Caco-2 (cell line): ENCODE measurements around the gene PARD3. TPM values are rescaled to one million over a fixed set of nuclear protein-coding genes. Genes with fewer than 3 reads are reported as not detected.

Source experiments
- BruUV-seq: library from RNA; stranded (reverse); fragments of 400-500 nt; replicated peaks from 2 replicates; lab custom pipeline; 2021; lab: Mats Ljungman, UMichigan
- CTCF ChIA-PET: fragments of 300-600 bp; sonication (Branson Sonifier 250); formaldehyde crosslinking; loops from one replicate; lab custom pipeline; 2022; ENCODE audit warnings: antibody characterized with exemption; lab: Charles Lee
- POLR2A ChIA-PET: fragments of 300-600 bp; sonication (Branson Sonifier 250); formaldehyde crosslinking; loops from one replicate; lab custom pipeline; 2022; ENCODE audit warnings: antibody characterized with exemption; lab: Charles Lee
- DNase-seq, 2 experiments: peaks; one replicate each; pipeline versions ENCODE4 v3.0.0 to v3.0.0-alpha.2; 2020 to 2022
- H3K27me3 ChIP-seq: replicated peaks from 2 replicates; pipeline ENCODE4 v1.6.0; 2011; ENCODE audit warnings: low read length; ENCODE audit not compliant: control insufficient read depth, insufficient read depth
- H3K36me3 ChIP-seq: 2 replicates; pipeline ENCODE4 v1.5.1; 2011; ENCODE audit warnings: low read length; ENCODE audit not compliant: control insufficient read depth, insufficient read depth
- H3K4me1 ChIP-seq: fragments of 250-450 bp; sonication (Bioruptor Pico); 2 replicates; pipeline ENCODE4 v1.5.1; 2020; ENCODE audit warnings: mild to moderate bottlenecking
- H3K4me3 ChIP-seq: 2 replicates; pipeline ENCODE4 v1.5.1; 2011; ENCODE audit warnings: low read depth, mild to moderate bottlenecking, control low read depth, low read length
- H3K9me3 ChIP-seq: fragments of 250-450 bp; sonication (Bioruptor Pico); 2 replicates; pipeline ENCODE4 v1.5.1; 2020; ENCODE audit warnings: mild to moderate bottlenecking, moderate library complexity
- H3K27ac Mint-ChIP-seq: one replicate; pipeline ENCODE4 v1.8.0; 2022; ENCODE audit warnings: mixed read lengths; ENCODE audit not compliant: unreplicated experiment
- H3K27me3 Mint-ChIP-seq: one replicate; pipeline ENCODE4 v1.8.0; 2022; ENCODE audit warnings: mixed read lengths; ENCODE audit not compliant: insufficient read depth, unreplicated experiment
- H3K36me3 Mint-ChIP-seq: one replicate; pipeline ENCODE4 v1.8.0; 2022; ENCODE audit warnings: mild to moderate bottlenecking, mixed read lengths; ENCODE audit not compliant: insufficient read depth, unreplicated experiment
- H3K4me1 Mint-ChIP-seq: one replicate; pipeline ENCODE4 v1.8.0; 2022; ENCODE audit warnings: low read depth, mixed read lengths; ENCODE audit not compliant: unreplicated experiment
- H3K4me3 Mint-ChIP-seq: one replicate; pipeline ENCODE4 v1.8.0; 2022; ENCODE audit warnings: mild to moderate bottlenecking, moderate library complexity, mixed read lengths; ENCODE audit not compliant: unreplicated experiment
- H3K9me3 Mint-ChIP-seq: one replicate; pipeline ENCODE4 v1.8.0; 2022; ENCODE audit warnings: mixed read lengths; ENCODE audit not compliant: unreplicated experiment
- intact Hi-C: fragments of 100-400 bp; cut with micrococcal nuclease; formaldehyde crosslinking; loops from one replicate; pipeline ENCODE4 v1.10.0; 2022; ENCODE audit not compliant: unreplicated experiment
- total RNA-seq: library from RNA; stranded (reverse); gene quantifications from 2 replicates; pipeline ENCODE4 v1.2.3, GENCODE V29; 2022
- TF ChIP-seq, protein P1 (sequence below), 2 experiments: fragments of 200-600 bp in 1 of 2; IDR thresholded peaks; 1 replicate in 1 of 2; 2 replicates in 1 of 2; pipeline versions ENCODE4 v1.5.1 to v1.8.0; 2011 to 2022; ENCODE audit warnings: antibody characterized with exemption in 1 of 2, control low read depth in 1 of 2, inconsistent platforms in 1 of 2, low read depth in 1 of 2, low read length in 1 of 2, mild to moderate bottlenecking in 1 of 2, moderate library complexity in 1 of 2; ENCODE audit not compliant: insufficient read depth in 1 of 2, severe bottlenecking in 1 of 2, unreplicated experiment in 1 of 2

Gene PARD3
- total RNA-seq, 1 experiment from 2014 or later, result 80.7 TPM

DNA sequence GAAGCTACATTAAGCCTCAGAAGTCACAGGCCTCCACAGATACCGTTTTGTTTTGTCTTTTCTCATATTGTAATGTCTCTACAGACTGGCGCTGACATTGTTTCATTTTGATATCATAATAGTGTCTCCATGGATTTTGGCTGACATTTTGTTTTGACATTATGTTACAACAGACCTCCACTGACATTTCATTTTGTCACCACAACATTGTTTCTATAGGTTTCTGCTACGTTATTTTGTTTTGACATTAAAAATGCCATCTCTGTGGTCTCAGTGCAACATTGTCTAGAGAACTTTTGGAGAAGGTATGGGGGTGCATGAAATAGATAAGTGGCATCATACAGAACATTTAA is 666.8 kb downstream of the PARD3 start:
- H3K36me3 ChIP-seq, result no peaks in the 10 kb centered on the region; the same call in 1 of the 2 replicates
- Mint-ChIP-seq H3K36me3 (no peaks in the 10 kb centered on the region), H3K9me3 (peaks cover 14% of the 10 kb centered on the region), H3K27me3 (no peaks in the 10 kb centered on the region), H3K27ac (no peak overlapping the region), H3K4me3 (no peak overlapping the region), H3K4me1 (no peaks in the 10 kb centered on the region)
- TF ChIP-seq, protein P1, sequence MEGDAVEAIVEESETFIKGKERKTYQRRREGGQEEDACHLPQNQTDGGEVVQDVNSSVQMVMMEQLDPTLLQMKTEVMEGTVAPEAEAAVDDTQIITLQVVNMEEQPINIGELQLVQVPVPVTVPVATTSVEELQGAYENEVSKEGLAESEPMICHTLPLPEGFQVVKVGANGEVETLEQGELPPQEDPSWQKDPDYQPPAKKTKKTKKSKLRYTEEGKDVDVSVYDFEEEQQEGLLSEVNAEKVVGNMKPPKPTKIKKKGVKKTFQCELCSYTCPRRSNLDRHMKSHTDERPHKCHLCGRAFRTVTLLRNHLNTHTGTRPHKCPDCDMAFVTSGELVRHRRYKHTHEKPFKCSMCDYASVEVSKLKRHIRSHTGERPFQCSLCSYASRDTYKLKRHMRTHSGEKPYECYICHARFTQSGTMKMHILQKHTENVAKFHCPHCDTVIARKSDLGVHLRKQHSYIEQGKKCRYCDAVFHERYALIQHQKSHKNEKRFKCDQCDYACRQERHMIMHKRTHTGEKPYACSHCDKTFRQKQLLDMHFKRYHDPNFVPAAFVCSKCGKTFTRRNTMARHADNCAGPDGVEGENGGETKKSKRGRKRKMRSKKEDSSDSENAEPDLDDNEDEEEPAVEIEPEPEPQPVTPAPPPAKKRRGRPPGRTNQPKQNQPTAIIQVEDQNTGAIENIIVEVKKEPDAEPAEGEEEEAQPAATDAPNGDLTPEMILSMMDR (IDR thresholded peaks at IDR 0.05; ENCODE audit: insufficient read depth in 1 of 2, low read depth in 1 of 2, low read length in 1 of 2, severe bottlenecking in 1 of 2, unreplicated experiment in 1 of 2), result no peak
- H3K4me3 ChIP-seq, result no peak overlapping the region
- H3K4me1 ChIP-seq, result no peaks in the 10 kb centered on the region
- ChIA-PET CTCF (no interaction called here), POLR2A (no interaction called here)
- DNase-seq, result no peak
- BruUV-seq, result no TSS peak
- no peaks in the 10 kb centered on the region for H3K9me3 ChIP-seq
- no peaks in the 10 kb centered on the region for H3K27me3 ChIP-seq
- intact Hi-C loops, result no loop called here

DNA sequence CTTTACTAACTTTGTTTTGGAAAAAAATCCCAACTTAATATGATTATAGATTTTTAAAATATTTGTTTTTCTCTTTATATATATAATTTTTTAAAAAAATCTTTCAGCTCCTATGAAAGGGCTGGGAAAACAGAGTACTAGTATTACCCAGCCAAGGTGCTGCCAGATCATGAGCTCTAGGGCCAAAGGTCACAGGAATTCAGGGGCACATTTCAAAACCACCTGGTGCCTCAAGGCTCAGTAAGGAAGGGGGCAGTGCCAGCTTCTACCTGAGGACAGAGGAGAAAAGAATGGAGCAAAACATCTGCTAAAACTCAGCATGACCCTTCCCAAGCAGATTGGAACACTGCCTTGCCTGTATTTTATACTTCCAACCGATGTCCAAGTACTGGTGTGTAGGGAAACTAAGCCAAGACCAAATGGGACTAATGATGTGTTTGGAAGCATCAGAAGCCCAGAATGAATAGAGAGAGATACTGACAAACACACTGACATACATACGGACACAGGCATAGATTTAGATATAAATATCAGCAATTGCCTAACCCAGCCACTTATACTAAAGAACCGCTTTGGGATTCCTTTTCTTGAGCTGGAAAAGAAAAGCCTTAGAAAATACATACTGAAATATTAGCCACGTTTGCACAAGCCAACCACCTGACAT is 667.3 kb downstream of the PARD3 start:
- Histone ChIP-seq H3K27me3 (no peaks in the 10 kb centered on the region), H3K9me3 (no peaks in the 10 kb centered on the region), H3K4me1 (no peaks in the 10 kb centered on the region), H3K4me3 (no peak overlapping the region), H3K36me3 (no peaks in the 10 kb centered on the region; the same call in 1 of the 2 replicates)
- ChIA-PET POLR2A (no interaction called here), CTCF (no interaction called here)
- no peak overlapping the region for H3K4me3 Mint-ChIP-seq
- DNase-seq, result no peak
- intact Hi-C loops, result no loop called here
- no peak overlapping the region for H3K27ac Mint-ChIP-seq
- H3K27me3 Mint-ChIP-seq, result no peaks in the 10 kb centered on the region
- TF ChIP-seq, protein P1 (IDR thresholded peaks at IDR 0.05; ENCODE audit: insufficient read depth in 1 of 2, low read depth in 1 of 2, low read length in 1 of 2, severe bottlenecking in 1 of 2, unreplicated experiment in 1 of 2), result no peak
- H3K9me3 Mint-ChIP-seq, result peaks cover 14% of the 10 kb centered on the region
- no peaks in the 10 kb centered on the region for H3K36me3 Mint-ChIP-seq
- BruUV-seq, result no TSS peak
- H3K4me1 Mint-ChIP-seq, result no peaks in the 10 kb centered on the region

DNA sequence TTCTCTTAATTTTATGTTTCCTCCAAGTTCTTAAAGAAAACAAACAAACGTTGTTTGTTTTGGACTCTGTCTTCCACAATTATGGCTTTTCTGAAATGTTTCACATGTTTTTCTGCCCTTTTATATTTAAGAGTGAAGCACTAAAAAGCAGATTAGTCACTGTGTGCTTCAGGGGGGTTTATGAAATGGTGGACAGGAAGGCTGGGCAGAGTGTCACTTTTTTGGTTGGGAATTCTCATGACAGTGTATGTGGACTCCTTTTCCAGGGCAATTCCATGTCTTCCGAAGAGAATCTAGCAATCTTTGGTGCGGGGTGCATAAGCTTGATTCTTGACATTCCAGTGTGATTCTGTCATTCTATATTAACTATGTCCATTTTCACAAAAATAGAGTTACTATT is 669.4 kb downstream of the PARD3 start:
- H3K4me3 ChIP-seq, result no peak overlapping the region
- no peak overlapping the region for H3K27ac Mint-ChIP-seq
- no peaks in the 10 kb centered on the region; the same call in 1 of the 2 replicates for H3K36me3 ChIP-seq
- H3K4me3 Mint-ChIP-seq, result no peak overlapping the region
- TF ChIP-seq, protein P1 (IDR thresholded peaks at IDR 0.05; ENCODE audit: insufficient read depth in 1 of 2, low read depth in 1 of 2, low read length in 1 of 2, severe bottlenecking in 1 of 2, unreplicated experiment in 1 of 2), result no peak
- no peak for DNase-seq
- ChIA-PET CTCF (no interaction called here), POLR2A (no interaction called here)
- H3K27me3 ChIP-seq, result no peaks in the 10 kb centered on the region
- peaks cover 14% of the 10 kb centered on the region for H3K9me3 Mint-ChIP-seq
- no peaks in the 10 kb centered on the region for H3K4me1 Mint-ChIP-seq
- no peaks in the 10 kb centered on the region for H3K27me3 Mint-ChIP-seq
- no TSS peak for BruUV-seq
- H3K36me3 Mint-ChIP-seq, result no peaks in the 10 kb centered on the region
- no peaks in the 10 kb centered on the region for H3K4me1 ChIP-seq
- no peaks in the 10 kb centered on the region for H3K9me3 ChIP-seq
- intact Hi-C loops, result no loop called here
